HepG2 (cell line): ENCODE measurements around the gene ACADVL. TPM values are rescaled to one million over a fixed set of nuclear protein-coding genes. Genes with fewer than 3 reads are reported as not detected.

Experiments used
- ARID2 ChIP-seq: sonication (generic); formaldehyde crosslinking; IDR thresholded peaks from 2 replicates; pipeline ENCODE4 v1.8.1; 2022; ENCODE audit warnings: mild to moderate bottlenecking, missing genetic modification reagents, borderline replicate concordance
- ELF1 ChIP-seq: sonication (generic); formaldehyde crosslinking; IDR thresholded peaks from 2 replicates; pipeline ENCODE4 v1.4.0; 2020; ENCODE audit warnings: missing genetic modification reagents
- NR2F2 ChIP-seq: IDR thresholded peaks from 2 replicates; pipeline ENCODE4 v1.6.1; 2012; ENCODE audit warnings: low read depth, inconsistent platforms, borderline replicate concordance
- PHF20 ChIP-seq: sonication (generic); formaldehyde crosslinking; IDR thresholded peaks from 2 replicates; pipeline ENCODE4 v1.5.0; 2020; ENCODE audit warnings: mild to moderate bottlenecking, missing genetic modification reagents
- PRDM10 ChIP-seq: sonication (generic); formaldehyde crosslinking; IDR thresholded peaks from 2 replicates; pipeline ENCODE4 v1.4.0; 2020; ENCODE audit warnings: low read depth, missing genetic modification reagents
- RFX3 ChIP-seq: IDR thresholded peaks from 2 replicates; pipeline ENCODE4 v1.6.1; 2016; ENCODE audit warnings: missing biosample characterization, missing genetic modification reagents
- SP1 ChIP-seq, 2 experiments: fragments of 450-650 bp in 1 of 2; sonication (generic) in 1 of 2; formaldehyde crosslinking in 1 of 2; IDR thresholded peaks; 2 replicates each; pipeline versions ENCODE4 v1.4.0 to v1.6.1; 2016 to 2020; ENCODE audit warnings: missing genetic modification reagents in 1 of 2
- U2AF1 ChIP-seq: fragments of 200-400 bp; formaldehyde crosslinking; optimal IDR thresholded peaks from 2 replicates; pipeline ENCODE3; 2017; ENCODE audit warnings: mild to moderate bottlenecking, low read depth, low read length
- ZFP37 ChIP-seq: sonication (generic); formaldehyde crosslinking; IDR thresholded peaks from 2 replicates; pipeline ENCODE4 v1.4.0; 2020; ENCODE audit warnings: missing genetic modification reagents, borderline replicate concordance
- ZFP91 ChIP-seq: sonication (generic); formaldehyde crosslinking; IDR thresholded peaks from 2 replicates; pipeline ENCODE4 v1.9.0; 2022; ENCODE audit warnings: missing genetic modification reagents, mild to moderate bottlenecking, borderline replicate concordance
- ZNF207 ChIP-seq: fragments of 450-650 bp; IDR thresholded peaks from 2 replicates; pipeline ENCODE4 v1.6.1; 2016; ENCODE audit warnings: antibody characterized with exemption, borderline replicate concordance
- ZNF232 ChIP-seq: sonication (generic); formaldehyde crosslinking; IDR thresholded peaks from 2 replicates; pipeline ENCODE4 v1.4.0; 2020; ENCODE audit warnings: missing genetic modification reagents, borderline replicate concordance
- ZNF337 ChIP-seq: sonication (generic); formaldehyde crosslinking; IDR thresholded peaks from 2 replicates; pipeline ENCODE4 v1.5.1; 2020; ENCODE audit warnings: missing genetic modification reagents, low read depth, mild to moderate bottlenecking, borderline replicate concordance
- ZNF430 ChIP-seq: sonication (generic); formaldehyde crosslinking; IDR thresholded peaks from 2 replicates; pipeline ENCODE4 v1.9.0; 2021; ENCODE audit warnings: mild to moderate bottlenecking, missing genetic modification reagents
- ZNF431 ChIP-seq: sonication (generic); formaldehyde crosslinking; IDR thresholded peaks from 2 replicates; pipeline ENCODE4 v1.9.0; 2022; ENCODE audit warnings: missing genetic modification reagents, low read depth, mild to moderate bottlenecking, borderline replicate concordance
- ZNF557 ChIP-seq: sonication (generic); formaldehyde crosslinking; IDR thresholded peaks from 2 replicates; pipeline ENCODE4 v1.4.0; 2020; ENCODE audit warnings: missing genetic modification reagents
- polyA plus RNA-seq, 8 experiments: library from polyadenylated mRNA; depleted of rRNA in 3 of 8; stranded (reverse) in 7 of 8; unstranded in 1 of 8; fragments of >200 nt; fragmentation: Illumina TruSeq in 4 of 8; extraction: Trizol in 4 of 8; gene quantifications; 2 replicates each; pipeline versions ENCODE4 v1.2.1 to v1.2.3, GENCODE V29; 2011 to 2016; ENCODE audit warnings: low read depth in 4 of 8, missing spikeins in 1 of 8, mixed read lengths in 1 of 8; ENCODE audit not compliant: insufficient read depth in 1 of 8
- total RNA-seq, 5 experiments: library from RNA; depleted of rRNA; stranded (reverse); fragments of >200 nt; fragmentation: Illumina TruSeq; extraction: Trizol; gene quantifications; 2 replicates each; pipeline ENCODE4 v1.2.3, GENCODE V29; 2016; ENCODE audit warnings: low read depth in 1 of 5
- TF ChIP-seq, protein P1 (sequence below): sonication (generic); formaldehyde crosslinking; IDR thresholded peaks from 2 replicates; pipeline ENCODE4 v1.5.0; 2020; ENCODE audit warnings: missing genetic modification reagents
- TF ChIP-seq, protein P2 (sequence below): sonication (generic); formaldehyde crosslinking; IDR thresholded peaks from 2 replicates; pipeline ENCODE4 v1.8.1; 2023; ENCODE audit warnings: mild to moderate bottlenecking, missing genetic modification reagents, borderline replicate concordance
- TF ChIP-seq, protein P3 (sequence below): sonication (generic); formaldehyde crosslinking; IDR thresholded peaks from 2 replicates; pipeline ENCODE4 v1.5.0; 2020; ENCODE audit warnings: missing genetic modification reagents

Gene ACADVL
- total and polyA plus RNA-seq, 2 of the 13 experiments (the other 11 are each of a cell fraction or from before 2014, with no cell fraction given), result 219 to 412 TPM

GRCh38 chr17:7234083-7234951 lies 14.6 kb downstream of the ACADVL start, which contains the start of gene DVL2 (continued):
- TF ChIP-seq ZFP91 (CRISPR knock-in tag) (peak; percentile 85), PHF20 (CRISPR knock-in tag) (peak; percentile 93), ZNF557 (CRISPR knock-in tag) (0 out of 2 replicates have a peak, but pooled peaks have one; percentile 92), ZNF431 (CRISPR knock-in tag) (peak; percentile 85; the same call in 1 of the 2 replicates), U2AF1 (no peak), ZNF337 (CRISPR knock-in tag) (peak; percentile 93), ZNF430 (CRISPR knock-in tag) (peak; percentile 48), PRDM10 (CRISPR knock-in tag) (peak; percentile 97), SP1 (IDR thresholded peaks at IDR 0.05) (no peak), SP1 (CRISPR knock-in tag; IDR thresholded peaks at IDR 0.05) (peak; percentile 93), NR2F2 (no peak), ZNF232 (0 out of 2 replicates have a peak, but pooled peaks have one; percentile 60), ELF1 (CRISPR knock-in tag) (peak; percentile 30; the same call in 1 of the 2 replicates), ZNF207 (peak; percentile 97; the same call in 1 of the 2 replicates), ARID2 (CRISPR knock-in tag) (peak; percentile 72; the same call in 1 of the 2 replicates), RFX3 (CRISPR knock-in tag) (no peak), ZFP37 (peak; percentile 93; the same call in 1 of the 2 replicates)
- TF ChIP-seq, protein P1, sequence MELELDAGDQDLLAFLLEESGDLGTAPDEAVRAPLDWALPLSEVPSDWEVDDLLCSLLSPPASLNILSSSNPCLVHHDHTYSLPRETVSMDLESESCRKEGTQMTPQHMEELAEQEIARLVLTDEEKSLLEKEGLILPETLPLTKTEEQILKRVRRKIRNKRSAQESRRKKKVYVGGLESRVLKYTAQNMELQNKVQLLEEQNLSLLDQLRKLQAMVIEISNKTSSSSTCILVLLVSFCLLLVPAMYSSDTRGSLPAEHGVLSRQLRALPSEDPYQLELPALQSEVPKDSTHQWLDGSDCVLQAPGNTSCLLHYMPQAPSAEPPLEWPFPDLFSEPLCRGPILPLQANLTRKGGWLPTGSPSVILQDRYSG (CRISPR knock-in tag), result 0 out of 2 replicates have a peak, but pooled peaks have one; percentile 57
- TF ChIP-seq, protein P2, sequence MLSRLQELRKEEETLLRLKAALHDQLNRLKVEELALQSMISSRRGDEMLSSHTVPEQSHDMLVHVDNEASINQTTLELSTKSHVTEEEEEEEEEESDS (CRISPR knock-in tag), result no peak
- TF ChIP-seq, protein P3, sequence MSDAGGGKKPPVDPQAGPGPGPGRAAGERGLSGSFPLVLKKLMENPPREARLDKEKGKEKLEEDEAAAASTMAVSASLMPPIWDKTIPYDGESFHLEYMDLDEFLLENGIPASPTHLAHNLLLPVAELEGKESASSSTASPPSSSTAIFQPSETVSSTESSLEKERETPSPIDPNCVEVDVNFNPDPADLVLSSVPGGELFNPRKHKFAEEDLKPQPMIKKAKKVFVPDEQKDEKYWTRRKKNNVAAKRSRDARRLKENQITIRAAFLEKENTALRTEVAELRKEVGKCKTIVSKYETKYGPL, result peak; percentile 48; the same call in 1 of the 2 replicates
